NCI-H69 (cell line): ENCODE results near the gene DYNC1I1.
"Not testable (repeated sequence)": the region's sequence is repeated elsewhere in the genome, so short reads cannot be mapped to it uniquely, and the experiment has no call there.

Experiments used
- DNase-seq: peaks from one replicate; lab custom pipeline; 2025; lab: John Stamatoyannopoulos, UW

Gene DYNC1I1

DNA sequence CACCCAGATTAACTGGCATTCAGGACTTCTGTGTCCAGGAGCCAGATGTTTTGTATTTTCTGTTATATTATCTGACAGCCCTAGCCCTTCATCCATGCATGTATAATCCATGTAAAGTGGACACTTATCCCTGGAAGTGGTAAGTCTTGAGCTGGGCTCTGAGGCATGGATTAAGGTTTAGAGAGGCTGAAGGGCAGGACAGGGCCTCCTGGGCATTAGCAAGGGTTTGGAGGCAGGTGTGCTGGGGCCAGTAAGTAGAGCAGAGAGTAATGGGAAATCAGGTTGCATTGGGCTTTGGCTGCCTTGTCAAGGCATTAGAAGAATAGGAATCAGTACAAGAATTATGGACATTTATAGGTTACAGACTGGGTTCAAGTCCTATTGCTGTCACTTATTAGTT lies 138.0 kb downstream of the DYNC1I1 start:
- peak; percentile 56 for DNase-seq

DNA sequence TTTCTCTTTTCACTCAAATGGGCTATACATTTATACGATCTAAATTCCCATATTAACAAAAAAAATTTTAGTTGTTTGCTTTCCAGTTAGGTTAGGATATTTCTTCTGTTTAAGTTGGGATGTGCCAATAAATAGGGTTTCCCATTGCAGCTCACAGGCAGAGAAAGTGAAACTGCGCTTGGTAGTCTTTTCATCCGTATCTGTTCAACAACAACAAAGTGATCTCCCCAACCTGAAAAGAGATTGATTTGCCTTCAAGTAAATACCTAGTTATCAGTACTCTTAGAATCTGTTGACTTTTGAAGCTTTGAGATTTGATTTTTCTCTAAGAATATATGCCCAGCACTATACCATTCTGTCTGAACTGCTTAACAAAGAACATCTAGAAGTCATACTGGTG lies 143.4 kb downstream of the DYNC1I1 start:
- DNase-seq: peak; percentile 75

DNA sequence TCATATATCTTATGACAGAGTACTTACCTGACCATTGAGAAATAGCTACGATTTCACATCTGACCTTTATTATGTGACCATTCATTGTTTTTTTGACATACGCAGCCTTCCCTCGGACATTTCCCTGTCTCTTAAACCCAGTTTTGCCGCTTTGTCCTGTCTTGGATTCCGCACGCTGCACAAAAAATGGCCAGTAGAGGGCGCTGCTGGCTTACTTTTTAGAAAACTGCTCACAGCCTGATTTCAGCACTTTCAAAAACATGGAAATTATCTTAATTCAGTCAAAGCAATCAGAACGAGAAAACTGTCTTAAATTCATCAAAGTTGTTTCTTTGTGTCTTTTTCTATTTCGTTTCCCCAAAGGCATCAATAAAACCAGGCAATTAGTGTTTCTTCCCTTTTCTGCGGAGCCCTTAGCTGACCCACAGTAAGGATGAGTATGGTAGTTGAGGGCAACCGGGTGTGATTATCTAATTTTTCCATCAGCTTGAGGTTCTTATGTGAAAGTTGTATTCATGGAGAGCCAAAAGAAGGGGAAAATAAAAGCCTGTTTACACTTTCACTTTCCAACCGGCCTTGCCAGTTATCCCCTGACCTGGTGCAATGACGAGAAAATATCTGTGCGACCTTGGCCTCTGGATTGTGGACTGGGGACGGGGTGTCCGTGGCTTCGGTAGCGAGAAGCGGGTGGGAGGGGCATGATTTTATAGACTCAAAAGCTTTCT lies 144.4 kb downstream of the DYNC1I1 start:
- peak; percentile 90 for DNase-seq

DNA sequence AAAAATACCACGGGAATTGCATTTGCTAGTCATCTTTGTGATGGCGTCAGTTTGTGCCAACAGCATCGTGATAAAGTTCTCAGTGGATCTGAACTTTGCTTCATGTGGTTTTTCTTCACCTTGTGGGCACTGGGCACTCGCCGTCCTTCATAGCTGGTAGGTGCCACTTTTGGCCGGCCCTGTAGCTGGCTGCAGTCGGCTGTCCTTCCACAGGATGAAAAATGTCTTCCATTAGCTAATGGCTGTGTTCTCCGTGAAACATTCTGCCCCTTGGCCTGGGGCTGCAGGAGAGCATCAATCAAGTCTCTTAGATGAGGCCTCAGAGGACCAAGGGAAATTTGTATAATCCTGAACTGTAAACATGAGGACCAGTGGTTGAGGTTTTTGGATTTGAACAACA lies 145.3 kb downstream of the DYNC1I1 start:
- DNase-seq: peak; percentile 71

DNA sequence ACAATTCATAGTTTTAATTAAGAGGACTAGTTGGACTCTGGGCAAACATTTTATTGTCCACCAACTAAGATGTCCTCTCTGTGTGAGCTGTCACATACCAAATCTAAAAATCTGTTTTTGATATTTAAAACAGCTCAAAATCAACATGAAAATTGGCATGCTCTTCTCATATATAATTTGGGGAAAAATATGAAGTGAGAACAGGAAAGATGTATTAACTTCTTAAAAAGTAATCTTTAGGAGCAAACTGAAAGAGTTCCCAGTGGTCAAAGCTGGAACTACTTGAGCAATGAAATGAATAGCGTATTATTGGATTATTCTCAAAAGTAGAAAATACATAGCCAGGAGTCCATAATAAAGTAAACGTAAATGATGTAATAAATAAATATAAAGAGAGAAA lies 147.2 kb downstream of the DYNC1I1 start:
- DNase-seq: peak; percentile 23

DNA sequence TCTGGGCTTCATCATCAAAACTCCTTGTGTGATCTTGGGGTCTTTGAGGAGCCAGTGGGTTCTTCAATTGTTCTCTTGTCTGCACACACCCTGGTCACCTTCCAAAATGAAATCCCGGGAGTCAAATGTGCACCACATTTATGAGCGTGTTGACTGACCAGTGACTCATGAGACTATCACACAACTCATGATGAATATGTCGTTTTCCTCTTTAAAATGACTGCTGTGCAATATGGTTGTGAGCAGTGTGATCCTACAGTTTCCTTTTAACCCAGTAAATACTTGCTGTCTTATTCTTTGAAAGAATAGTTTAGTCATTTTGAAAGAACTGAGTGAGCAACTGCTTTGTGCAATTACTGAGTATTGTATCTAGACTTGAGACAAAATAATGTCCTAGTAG lies 149.2 kb downstream of the DYNC1I1 start:
- DNase-seq: peak; percentile 55

DNA sequence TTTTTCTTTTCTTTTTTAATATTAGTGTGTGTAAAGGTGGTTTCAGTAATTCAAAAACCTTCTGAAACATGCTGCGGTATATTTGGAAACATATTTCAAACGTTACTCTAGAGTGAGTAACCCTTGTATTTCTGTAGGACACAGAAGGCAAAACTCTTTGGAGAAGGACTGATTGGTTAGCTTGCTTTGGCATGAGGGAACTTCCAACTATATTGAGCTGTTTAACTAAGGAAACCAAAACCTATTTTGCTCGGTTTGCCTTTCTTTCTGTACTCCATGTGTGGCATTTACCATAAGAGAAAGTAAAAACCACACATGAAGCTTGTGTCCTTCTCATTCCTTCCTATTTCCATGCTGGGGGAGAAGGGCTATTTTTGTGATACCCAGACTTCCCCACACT lies 149.8 kb downstream of the DYNC1I1 start:
- peak; percentile 68 for DNase-seq

DNA sequence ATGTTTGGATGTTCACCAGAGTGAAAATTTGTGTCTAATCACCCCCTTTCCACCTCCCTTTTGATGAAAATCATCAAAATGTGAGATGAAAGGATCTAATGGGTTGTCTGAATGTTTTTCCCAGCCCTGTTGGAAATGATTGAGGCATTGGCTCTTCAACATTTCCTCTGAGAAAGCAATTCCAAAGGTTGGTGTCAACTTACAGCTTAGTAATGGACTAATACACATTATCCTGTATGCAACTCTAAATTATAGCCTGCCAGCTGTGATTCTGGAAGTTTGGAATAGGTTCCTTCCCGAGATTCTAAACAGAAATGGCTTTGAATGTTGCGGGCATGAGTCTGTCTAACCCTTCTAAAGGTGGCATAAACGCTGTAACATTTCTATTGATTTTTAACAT lies 152.9 kb downstream of the DYNC1I1 start:
- peak; percentile 96 for DNase-seq

DNA sequence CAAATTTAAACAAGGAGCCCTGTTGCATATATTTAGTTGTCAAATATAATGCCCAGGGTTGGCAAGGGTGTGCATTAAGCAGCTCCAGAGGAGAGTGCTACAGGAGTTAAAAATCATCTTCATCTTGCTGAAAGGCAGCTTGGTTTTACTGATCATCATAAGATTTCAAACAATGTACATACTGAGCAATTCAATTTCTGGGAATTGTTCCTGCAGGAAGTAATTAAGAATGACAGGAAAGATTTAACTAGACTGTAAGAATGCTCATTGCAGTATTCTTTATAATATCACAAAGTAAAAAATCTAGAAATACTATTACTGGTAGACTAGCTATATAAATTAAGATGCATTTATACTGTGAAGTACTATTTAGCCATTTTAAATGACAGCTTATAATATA lies 153.6 kb downstream of the DYNC1I1 start:
- peak; percentile 73 for DNase-seq

DNA sequence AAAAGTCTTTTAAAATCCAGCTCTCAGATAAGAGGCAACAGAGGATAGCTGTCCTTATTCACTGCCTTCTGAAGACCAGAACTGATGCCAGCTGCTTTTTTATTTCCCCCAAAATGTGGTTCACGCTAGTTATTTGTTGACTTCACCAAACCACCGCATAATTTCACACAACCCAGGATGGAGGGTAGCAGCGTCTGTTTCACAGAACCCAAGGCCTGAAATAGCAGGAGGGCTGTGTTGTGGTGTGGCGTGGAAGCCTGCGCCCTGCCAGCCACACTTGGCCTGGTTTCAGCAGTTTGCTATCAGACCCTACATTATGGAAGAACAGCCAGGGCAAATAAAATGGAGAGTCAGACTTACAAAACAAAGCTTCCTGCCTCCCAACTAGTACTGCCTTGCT lies 155.4 kb downstream of the DYNC1I1 start:
- DNase-seq: peak; percentile 88

DNA sequence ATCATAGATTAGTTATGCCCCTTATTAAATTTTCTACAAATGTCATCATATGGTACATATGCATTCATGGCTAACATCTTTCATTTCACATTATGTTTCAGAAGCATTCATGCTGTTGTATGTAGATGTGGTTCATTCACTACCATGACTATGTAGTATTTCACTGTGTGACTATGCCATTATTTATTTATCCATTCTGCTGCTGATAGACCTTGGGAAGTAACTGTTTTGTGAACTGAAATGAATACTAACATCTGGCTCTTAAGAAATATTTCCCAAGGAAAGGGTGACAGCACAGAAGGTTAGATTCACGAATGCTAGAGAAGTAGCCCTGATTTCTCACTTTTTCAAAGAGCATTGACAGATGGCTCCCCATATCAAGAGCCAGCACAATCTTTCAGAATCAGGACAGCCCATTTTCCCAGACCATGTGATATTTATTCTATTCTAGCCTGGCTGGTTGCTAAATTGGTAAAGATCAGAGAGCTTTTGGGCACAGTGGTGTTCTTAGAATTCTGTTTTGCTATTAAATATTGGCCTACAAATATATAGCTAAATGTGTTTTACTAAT lies 157.4 kb downstream of the DYNC1I1 start:
- peak; percentile 78 for DNase-seq

DNA sequence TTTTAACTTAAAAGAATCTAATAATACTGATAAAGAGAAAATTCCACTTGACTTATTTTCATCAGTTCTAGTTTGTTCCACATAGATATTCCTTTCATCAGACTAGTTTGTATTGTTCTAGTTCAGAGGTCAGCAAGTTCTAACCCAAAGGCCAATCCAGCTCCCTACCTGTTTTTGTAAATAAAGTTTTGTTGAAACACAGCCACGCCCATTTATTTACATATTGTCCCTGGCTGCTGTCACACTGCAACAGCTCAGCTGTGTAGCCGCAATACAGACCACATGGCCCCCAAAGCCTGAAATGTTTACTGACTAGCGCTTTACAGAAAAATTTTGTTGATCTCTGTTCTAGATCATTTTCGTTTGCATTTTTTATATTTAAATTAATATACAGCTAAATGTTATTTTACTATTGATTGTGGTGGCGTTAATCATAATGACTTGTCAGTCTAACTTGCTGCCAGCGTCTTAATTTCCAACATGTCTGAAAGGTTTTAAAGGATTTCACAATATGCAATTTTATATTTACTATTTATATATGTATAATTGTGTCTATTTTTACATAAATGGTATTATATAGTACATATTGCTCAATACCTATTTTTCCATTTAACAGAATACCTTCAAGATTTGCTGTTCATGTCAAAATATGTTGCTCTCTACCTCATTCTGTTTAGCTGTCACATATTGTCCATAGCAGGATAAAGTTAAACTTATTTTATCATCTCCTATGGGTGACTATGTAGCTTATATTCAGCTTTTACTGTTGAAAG lies 159.3 kb downstream of the DYNC1I1 start:
- DNase-seq: peak; percentile 35

DNA sequence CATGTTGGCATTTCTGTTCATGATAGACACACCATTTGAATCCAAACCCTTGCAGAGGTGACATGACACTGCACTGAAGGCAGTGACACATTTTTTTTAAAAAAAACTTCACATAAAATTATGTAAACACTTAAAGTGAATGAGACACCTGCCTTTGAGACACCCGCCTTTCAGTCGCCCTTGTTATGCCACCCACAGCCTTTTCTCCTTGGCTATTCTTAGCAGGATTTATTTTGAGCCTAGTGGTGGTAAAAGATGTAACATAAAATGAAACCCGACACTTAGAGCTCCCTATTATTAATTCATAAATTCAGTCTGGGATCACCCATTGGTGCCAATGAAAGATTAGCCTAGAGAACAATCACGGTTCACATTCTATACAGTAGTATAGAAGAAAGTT lies 161.3 kb downstream of the DYNC1I1 start:
- DNase-seq: peak; percentile 93

DNA sequence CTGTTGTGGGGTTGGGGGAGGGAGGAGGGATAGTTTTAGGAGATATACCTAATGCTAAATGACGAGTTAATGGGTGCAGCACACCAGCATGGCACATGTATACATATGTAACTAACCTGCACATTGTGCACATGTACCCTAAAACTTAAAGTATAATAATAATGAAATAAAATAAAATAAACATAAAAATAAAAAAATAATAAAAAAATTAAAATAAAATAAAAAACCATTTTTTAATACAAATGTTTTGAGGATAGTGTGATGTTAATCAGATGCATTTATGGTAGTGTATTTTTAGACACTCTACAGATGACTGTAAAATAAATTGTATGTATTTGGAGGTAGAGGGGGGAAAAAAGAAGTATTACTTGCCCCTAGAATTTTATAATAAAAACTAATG lies 172.5 kb downstream of the DYNC1I1 start:
- DNase-seq: not testable (repeated sequence)

DNA sequence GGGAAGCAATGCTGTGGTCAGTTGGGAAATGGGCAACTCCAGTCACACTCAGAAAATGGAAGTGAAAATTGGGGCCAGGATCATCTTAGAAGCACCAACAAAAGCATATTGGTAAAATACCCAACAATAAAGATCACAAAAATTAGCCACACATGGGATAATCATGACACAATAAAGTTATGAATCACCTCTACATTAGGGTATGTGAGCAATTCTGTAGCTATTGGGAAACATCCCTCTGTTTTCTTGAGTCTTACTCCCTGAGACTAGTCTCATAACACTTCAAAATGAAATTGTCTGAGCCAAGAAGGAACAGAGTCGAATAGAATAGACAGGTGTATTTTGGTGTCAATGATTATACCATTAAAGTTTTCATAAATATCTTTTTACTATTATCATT lies 178.3 kb downstream of the DYNC1I1 start:
- DNase-seq: no peak

DNA sequence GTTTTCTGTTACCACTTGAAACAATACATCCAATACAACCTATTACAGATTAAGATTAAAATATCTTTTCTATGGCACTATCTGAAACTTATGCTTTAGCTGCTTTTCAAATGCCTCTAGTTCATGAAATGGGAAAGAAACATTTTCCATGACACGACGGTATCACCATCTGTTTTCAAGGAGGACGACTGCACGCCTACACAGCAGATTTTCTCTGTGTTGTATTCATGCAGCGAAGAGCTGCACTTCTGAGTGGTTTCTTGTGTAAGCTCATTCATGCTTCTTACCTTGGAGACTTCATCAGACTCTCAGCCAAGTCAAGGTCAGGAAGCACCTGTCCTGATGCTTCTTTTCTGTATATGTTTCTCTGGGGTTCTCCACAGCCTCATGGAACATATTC lies 179.2 kb downstream of the DYNC1I1 start:
- no peak for DNase-seq

DNA sequence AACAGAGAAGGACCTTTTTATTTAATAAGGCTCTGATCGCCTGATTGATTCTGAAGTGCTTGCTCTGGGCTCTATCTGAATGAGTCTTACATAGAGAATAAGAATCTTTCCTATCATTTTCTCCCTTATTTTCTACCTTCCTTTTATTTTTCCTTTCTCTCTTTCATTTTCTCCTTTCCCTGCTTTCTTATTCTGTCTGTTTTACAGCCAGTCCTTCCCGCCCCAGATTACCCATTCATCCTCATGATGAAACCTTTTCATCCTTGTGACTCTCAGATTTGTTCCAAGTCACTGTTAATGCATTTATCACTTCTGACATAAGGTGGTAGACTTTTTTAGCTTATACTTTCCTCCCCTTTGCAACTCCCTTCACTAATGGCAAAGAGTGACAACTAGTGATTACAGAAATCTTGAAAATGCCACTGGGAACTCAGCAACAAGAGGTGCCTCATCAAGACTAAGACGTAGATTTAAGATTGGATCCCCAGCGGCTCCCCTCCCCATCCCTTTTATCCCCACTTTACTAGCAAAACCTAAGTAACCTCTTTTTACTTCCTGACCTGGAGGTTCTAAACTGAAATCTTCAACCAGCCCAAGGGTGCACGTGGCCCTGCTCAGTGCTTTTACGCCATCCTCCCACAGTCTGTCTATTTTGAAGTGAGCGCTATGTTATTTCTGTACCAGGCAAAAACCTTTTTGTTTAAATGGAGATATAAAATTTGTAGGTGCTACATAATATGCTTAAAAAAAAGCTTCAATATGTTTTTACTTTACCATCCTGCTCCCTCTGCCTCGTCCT lies 179.8 kb downstream of the DYNC1I1 start:
- no peak for DNase-seq

DNA sequence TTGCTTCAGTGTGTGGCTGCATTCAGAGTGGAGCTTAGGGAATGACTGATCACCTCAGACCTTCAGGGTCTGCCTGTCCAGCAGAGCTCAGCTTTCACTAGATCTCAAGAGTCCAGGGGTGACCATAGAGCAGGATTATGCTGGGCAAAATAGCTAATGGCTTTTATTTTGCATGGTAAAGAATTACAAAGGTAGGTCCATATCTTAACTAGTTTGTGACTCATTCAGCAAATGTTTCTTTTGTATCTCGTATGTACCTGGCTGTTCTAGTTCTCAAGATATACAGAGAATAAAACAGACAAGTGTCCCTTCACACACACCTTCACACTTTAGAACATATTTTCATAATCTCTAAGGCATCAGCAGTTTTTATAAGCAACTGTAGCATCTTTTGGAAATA lies 180.5 kb downstream of the DYNC1I1 start:
- no peak for DNase-seq

DNA sequence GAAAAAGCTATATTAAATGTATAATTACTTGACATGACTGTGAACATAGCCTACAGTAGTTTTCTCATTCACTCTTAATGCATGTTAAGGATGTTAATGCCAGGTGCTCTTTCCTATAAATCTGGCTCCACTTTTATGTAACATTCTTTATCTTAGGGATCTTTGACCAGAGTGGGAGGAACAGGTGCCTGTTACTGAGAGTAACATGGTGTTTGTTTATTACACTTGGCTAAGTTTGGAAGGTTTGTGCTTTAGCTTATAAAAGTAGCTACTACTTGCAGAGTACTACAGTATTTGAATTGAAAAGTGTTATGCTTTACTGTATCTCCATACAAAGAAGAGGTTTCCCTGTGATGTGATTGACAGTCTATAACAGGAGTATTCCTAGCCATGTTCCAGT lies 183.4 kb downstream of the DYNC1I1 start:
- DNase-seq: no peak

DNA sequence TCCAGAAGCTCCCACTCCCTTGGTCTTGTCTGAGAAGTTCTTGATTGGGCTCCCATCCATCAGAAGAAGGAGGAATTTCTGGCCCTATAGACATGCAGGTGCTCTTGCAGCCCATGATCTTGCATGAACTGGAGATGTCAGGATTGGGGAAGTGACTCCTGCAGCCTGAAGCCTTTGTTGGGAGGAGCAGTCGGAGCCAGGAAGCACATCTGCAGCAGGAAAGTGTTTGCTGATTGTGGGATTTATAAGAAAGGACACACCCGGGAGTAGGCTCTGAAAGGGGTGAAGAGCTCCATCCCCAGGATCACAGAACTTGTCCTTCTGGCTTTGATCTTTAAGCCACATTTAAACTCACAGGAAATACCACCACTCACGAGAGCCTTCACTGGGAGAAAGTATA lies 185.2 kb downstream of the DYNC1I1 start:
- DNase-seq: peak; percentile 68

DNA sequence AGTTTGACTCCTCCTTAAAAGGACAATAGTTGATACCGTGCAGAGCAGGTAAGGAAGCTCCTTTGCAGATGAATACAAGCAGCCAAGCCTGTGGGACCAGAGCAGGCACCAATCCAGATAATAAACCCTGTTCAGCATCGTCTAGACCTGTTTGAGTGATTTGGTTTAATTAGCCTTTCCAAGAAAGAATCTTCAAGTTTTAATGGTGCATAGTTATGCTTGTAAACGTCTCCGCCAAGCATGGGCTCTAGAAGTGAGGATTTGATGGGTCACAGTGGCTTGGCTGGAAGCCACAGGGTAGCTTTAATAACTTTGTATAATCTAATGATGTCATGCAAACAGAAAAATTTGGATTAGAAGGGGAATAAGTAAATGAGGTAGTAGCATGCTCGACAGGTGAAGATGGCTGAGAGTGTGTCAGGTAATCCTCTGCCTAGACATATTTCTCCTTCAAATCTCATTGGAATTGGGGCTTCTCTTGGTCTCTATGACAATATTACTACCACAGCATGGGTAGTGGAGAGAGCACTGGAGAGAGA lies 188.4 kb downstream of the DYNC1I1 start:
- DNase-seq: no peak

DNA sequence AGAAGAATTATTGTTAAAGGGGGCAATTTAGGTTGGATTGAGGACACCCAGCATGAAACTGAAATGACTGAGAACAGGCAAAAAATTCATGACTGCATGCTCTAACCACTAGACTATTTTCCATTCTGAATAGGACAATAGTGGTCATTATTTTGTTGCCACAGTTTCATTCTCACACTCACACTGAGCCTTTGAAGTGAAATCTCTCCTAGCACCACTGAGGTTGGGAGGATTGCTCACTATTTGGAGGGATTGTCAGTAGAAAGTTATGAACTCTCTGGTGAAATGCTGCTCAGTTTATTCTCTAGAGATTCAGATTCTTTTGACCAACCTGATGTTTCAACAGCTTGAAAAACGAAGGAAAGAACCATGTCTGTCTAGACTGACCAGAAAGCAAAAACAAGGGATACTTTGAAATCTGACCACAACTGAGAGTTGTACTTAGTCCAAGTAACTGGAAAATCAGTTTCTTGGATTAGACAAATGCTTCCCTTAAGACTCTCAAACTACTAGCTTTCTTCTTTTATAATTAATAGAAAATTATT lies 191.2 kb downstream of the DYNC1I1 start:
- no peak for DNase-seq
